Small intestine (tissue), 7 donors: ENCODE data around the gene SRSF1. TPM values are rescaled to one million over a fixed set of nuclear protein-coding genes. Genes with fewer than 3 reads are reported as not detected.
A peak's percentile ranks its signal among the peaks of the same experiment; 100 is the strongest.

Experiments used
- DNase-seq, 2 donors: peaks; one replicate each; pipeline versions ENCODE4 v3.0.0 to v3.0.0-alpha.2; 2013
- FAIRE-seq: peaks from 2 replicates; lab custom pipeline; 2012; peaks lifted over from hg19 to GRCh38; lab: Jason Lieb, UNC
- H3K27ac ChIP-seq, 3 donors: one replicate each; pipeline ENCODE4 v1.5.1; 2013; ENCODE audit warnings: low read length in 2 of 3, mild to moderate bottlenecking in 2 of 3, control low read depth in 1 of 3, inconsistent platforms in 1 of 3, low read depth in 1 of 3, moderate library complexity in 1 of 3
- H3K27me3 ChIP-seq, 3 donors: one replicate each; pipeline ENCODE4 v1.6.1; 2013; ENCODE audit warnings: low read length in 3 of 3, inconsistent platforms in 1 of 3; ENCODE audit not compliant: control insufficient read depth in 3 of 3, insufficient read depth in 3 of 3
- H3K36me3 ChIP-seq, 3 donors: one replicate each; pipeline ENCODE4 v1.6.1; 2013; ENCODE audit warnings: low read length in 3 of 3, inconsistent platforms in 1 of 3, low read depth in 1 of 3, mild to moderate bottlenecking in 1 of 3, moderate library complexity in 1 of 3; ENCODE audit not compliant: control insufficient read depth in 3 of 3, insufficient read depth in 2 of 3
- H3K4me1 ChIP-seq, 3 donors: one replicate each; pipeline ENCODE4 v1.6.1; 2013; ENCODE audit warnings: low read length in 2 of 3, inconsistent platforms in 1 of 3, low read depth in 1 of 3, mild to moderate bottlenecking in 1 of 3, moderate library complexity in 1 of 3; ENCODE audit not compliant: control insufficient read depth in 3 of 3, insufficient read depth in 2 of 3
- H3K4me3 ChIP-seq, 3 donors: one replicate each; pipeline ENCODE4 v1.5.1; 2013; ENCODE audit warnings: low read length in 3 of 3, control low read depth in 1 of 3, inconsistent platforms in 1 of 3, low read depth in 1 of 3, mild to moderate bottlenecking in 1 of 3, moderate library complexity in 1 of 3
- H3K9me3 ChIP-seq, 2 donors: one replicate each; pipeline ENCODE4 v1.6.1; 2013; ENCODE audit warnings: low read depth in 1 of 2, low read length in 1 of 2; ENCODE audit not compliant: control insufficient read depth in 2 of 2, insufficient read depth in 1 of 2
- WGBS, 3 donors: extraction: QIAGEN DNeasy Blood & Tissue Kit; methylation state at CpG; one replicate each; pipeline ENCODE4 v1.1.7; 2013; 5-methylcytosine and 5-hydroxymethylcytosine counted together
- polyA plus RNA-seq, 4 donors: library from polyadenylated mRNA; stranded (reverse) in 3 of 4; unstranded in 1 of 4; fragments of 200-250 nt in 3 of 4; fragments of 120-200 nt in 1 of 4; gene quantifications; one replicate each; pipeline versions ENCODE4 v1.2.1 to v1.2.3, GENCODE V29; 2013
- donor health status: healthy with polysubstance abuse.
- donor health status: control.
- donor health status: control.
- donor health status: Bipolar disorder and iron deficiency.
- donor health status: healthy.

Gene SRSF1
- polyA plus RNA-seq, 4 donors, result 62.7 to 193 (median 106) TPM

DNA sequence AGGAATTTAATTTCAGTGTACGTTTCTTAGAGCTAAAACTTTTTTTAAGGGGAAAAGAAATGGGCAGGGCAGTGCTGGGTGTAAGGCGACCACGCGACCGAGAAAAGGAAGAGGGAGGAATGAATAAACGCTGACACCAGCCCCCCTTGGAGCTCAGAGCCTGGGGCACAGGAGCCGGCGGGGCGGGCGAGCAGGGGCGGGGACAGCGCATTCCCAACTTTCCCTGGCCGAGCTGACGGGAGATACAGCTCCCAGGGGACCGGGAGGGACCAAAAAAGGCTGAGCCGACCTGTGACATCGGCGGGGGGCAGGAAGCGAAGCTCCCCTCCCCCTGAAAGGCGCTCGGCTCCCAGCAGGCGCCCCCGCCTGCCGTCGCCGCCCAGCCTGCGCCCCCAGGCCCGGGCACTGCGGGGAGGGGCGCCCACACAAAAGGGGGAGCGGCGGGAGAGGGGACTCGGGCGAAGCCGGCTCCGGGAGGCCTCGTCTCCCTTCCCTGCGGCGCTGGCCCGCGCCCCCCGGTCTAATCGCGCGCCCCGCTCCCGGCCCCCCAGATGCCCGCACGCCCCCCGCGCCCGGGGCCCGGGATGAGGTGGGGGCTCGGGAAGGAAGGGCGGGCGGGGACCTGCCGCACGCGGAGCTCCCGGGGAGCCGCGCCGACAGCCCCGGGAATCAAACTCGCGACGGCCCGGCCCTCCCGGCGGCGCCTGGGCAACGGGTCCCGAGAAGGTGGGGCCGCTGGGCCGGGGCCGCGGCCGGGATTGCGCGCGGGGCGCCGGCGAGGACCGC, 52.5 kb downstream of the SRSF1 start:
- no peak for FAIRE-seq
- 2 to 8% (median 2%) methylated on average over 40 to 85 of the region's 85 CpGs for WGBS, 3 donors
- peak overlapping the region; percentile 30 to 82 (median 38) for H3K27ac ChIP-seq
- H3K4me3 ChIP-seq, result peak overlapping the region; percentile 41 to 74 (median 53)
- H3K4me1 ChIP-seq, result peaks cover 6 to 19% (median 9%) of the 10 kb centered on the region in 3 donors
- peaks cover 0 to 15% (median 0%) of the 10 kb centered on the region in 3 donors for H3K27me3 ChIP-seq
- no peaks in the 10 kb centered on the region for H3K9me3 ChIP-seq
- DNase-seq, result peak in 1 of 2 donors; percentile 55
- peaks cover 0 to 3% (median 0%) of the 10 kb centered on the region in 3 donors for H3K36me3 ChIP-seq

DNA sequence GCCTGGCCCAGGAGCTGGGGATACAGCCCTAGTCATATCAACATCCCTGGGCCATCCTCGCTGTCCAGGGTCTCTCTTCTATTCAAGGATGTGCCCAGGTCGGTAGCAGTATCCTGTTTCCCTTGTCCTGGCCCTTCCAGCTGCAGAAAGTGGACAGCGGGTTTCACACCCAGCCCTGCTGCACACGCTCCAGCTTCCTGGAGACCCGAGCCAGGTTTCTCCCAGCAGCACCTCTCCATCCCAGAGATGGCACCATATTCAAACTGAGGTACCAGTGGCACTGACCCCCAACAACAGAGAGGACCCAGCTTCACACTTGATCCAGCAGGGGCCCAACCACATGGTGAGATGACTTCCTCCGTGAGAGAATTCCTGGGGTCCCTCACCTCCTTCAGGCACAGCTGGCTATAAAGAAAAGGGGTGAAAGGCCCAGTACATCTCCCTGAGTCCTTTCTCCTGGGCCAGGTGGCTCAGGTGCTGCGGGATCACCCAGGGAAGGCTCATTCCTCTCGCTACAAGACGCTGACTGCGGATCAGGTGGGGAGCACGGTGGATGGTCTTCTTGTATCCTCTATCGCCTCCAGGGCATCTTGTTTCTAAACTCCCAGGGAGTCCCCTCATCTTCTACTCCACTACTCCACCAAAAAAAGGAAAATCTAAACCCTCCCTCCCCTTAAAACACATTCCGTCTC, 53.2 kb downstream of the SRSF1 start:
- Histone ChIP-seq H3K4me1 (peaks cover 6 to 22% (median 13%) of the 10 kb centered on the region in 3 donors), H3K36me3 (peaks cover 0 to 3% (median 0%) of the 10 kb centered on the region in 3 donors), H3K27ac (peak overlapping the region in 2 of 3 donors; percentile 16 to 82), H3K27me3 (peaks cover 0 to 15% (median 0%) of the 10 kb centered on the region in 3 donors), H3K9me3 (no peaks in the 10 kb centered on the region), H3K4me3 (peak overlapping the region in 1 of 3 donors; percentile 41)
- no peak for FAIRE-seq
- 74 to 83% (median 82%) methylated on average over 13 of the region's 13 CpGs for WGBS, 3 donors
- DNase-seq, result no peak

Other genes with a start within 250 kb of the SRSF1 start
- gene MRPS23, start 157.2 kb downstream of the SRSF1 start, polyA plus RNA-seq, result 10 to 100 TPM; 15.4 to 49.8 (median 25.8) TPM
- 10 to 100 TPM in 1 of 4 donors, 1 to 10 TPM in 3; 1.6 to 14.9 (median 6.1) TPM for gene CUEDC1, start 51.8 kb downstream of the SRSF1 start, polyA plus RNA-seq
- gene VEZF1, start 19.0 kb downstream of the SRSF1 start, polyA plus RNA-seq, result 10 to 100 TPM; 11.4 to 42.8 (median 18.7) TPM
- gene DYNLL2, start 76.2 kb upstream of the SRSF1 start, polyA plus RNA-seq, result 10 to 100 TPM; 18.9 to 41.9 (median 32.7) TPM
- gene OR4D1, start 141.1 kb upstream of the SRSF1 start, polyA plus RNA-seq, result under 1 TPM in 1 of 4 donors, not detected in 3; 0.03 TPM
- not detected for gene OR4D2, start 159.7 kb upstream of the SRSF1 start, polyA plus RNA-seq
- gene EPX, start 185.5 kb upstream of the SRSF1 start, polyA plus RNA-seq, result under 1 TPM in 1 of 4 donors, not detected in 3; 0.24 TPM
- gene MKS1, start 212.0 kb upstream of the SRSF1 start, polyA plus RNA-seq, result 10 to 100 TPM in 2 of 4 donors, 1 to 10 TPM in 2; 2.7 to 26.6 (median 9.2) TPM
- gene LPO, start 231.3 kb upstream of the SRSF1 start, polyA plus RNA-seq, result under 1 TPM in 2 of 4 donors, not detected in 2; 0.44 to 0.55 TPM